Measurements from ENCODE around the gene TARBP1.

The TARBP1 gene

DNA sequence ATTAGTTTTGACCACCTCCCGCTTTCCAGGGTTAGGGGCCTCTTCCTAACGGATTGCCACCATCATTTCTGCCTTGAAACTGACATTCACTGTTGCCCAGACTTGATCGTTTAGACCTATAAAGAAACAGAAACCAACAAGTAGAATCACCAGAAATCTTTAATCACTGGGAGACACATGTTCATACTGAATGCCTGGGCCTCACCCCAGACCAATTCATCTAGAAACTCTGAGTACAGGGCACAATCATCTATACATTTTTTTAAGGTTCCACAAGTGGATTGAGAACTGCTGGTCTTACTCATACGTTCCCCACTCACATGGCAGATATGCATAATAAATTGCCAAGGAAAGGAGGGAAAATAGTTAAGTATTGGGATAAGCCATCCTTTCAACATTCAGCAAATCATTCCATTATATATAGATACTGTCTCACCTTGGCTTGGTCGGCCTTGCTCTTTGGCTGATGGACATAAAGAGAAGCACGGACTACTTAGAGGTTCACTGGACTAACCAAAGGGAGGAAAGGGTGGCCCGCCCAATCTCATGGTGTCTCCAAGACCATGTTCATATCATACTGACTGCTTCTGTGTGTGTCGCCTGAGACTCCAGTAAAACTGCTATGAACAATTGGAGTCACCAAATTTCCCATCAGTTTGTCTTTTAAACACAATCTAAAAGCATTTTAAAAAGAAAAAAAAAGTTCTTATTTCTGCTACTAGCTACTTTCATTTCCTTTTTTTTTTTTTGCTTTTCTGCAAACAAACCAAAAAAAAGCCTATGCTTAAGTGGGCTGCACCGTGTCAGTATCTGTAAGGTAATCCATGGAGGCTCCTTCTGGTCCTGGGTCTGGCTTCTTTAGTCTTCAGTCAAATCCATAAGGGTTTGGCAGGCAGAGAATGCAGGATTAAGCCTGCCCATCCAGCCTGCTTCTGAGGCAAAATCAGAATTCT lies 9.4 kb upstream of the TARBP1 start:
- Histone ChIP-seq H3K4me3 (ENCODE audit: low read length) (no peak overlapping the region), H3K4me1 (ENCODE audit: control insufficient read depth, insufficient read depth, low read length) (peaks cover 15% of the 10 kb centered on the region), H3K9ac (ENCODE audit: low read length) (no peak overlapping the region), H3K9me3 (ENCODE audit: control insufficient read depth, low read length) (no peaks in the 10 kb centered on the region), H3K36me3 (ENCODE audit: control insufficient read depth, insufficient read depth, low read length) (no peaks in the 10 kb centered on the region), H3K27me3 (ENCODE audit: control insufficient read depth, insufficient read depth, low read length) (no peaks in the 10 kb centered on the region)

DNA sequence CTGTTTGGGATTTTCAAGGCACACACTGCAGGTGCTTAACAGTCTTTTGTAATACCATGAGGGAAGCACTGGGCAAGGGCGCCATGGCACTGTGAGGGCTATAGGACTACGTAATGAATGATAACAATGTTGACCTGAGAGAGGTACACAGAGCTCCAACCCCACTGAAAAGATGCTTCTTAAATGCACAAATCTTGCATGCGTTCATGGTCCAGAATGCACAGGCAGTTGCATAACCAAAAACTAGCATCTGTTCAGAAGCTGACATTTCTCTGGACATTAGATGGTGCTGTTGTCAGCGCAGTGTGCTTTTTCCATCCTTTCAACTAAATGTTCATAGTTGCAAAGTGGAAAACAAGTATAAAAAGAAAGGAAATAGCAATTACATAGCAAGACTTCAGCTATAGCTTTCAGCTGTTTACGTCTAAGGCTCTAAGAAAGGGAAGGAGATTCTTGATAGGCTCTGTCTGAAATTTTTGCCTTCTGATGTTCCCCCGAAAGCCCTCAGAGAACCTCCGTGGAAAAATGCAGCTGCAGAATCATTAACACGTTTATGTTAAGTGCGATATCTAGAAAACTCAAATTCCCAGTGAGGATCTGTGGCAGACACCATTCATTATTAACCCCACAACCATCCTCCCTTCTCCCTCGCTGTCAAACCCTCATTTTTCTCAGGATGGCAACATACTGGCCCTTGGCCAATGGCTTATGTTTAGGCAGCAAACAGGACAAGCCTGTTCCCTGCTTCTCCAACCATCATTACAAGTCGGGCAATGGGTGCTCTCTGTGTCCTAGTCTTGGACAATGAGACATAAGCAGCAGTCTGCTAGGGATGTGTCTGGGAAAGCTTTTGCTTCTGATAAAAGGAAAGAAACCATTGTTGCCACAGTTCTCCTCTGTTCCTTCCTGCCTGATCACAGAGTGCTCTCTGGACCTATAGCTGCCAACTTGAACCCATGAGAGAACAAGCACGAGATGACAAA lies 8.2 kb upstream of the TARBP1 start:
- H3K4me3 ChIP-seq (ENCODE audit: low read length), result no peak overlapping the region
- peaks cover 15% of the 10 kb centered on the region for H3K4me1 ChIP-seq (ENCODE audit: control insufficient read depth, insufficient read depth, low read length)
- no peaks in the 10 kb centered on the region for H3K9me3 ChIP-seq (ENCODE audit: control insufficient read depth, low read length)
- no peaks in the 10 kb centered on the region for H3K36me3 ChIP-seq (ENCODE audit: control insufficient read depth, insufficient read depth, low read length)
- no peak overlapping the region for H3K9ac ChIP-seq (ENCODE audit: low read length)
- H3K27me3 ChIP-seq (ENCODE audit: control insufficient read depth, insufficient read depth, low read length), result no peaks in the 10 kb centered on the region

DNA sequence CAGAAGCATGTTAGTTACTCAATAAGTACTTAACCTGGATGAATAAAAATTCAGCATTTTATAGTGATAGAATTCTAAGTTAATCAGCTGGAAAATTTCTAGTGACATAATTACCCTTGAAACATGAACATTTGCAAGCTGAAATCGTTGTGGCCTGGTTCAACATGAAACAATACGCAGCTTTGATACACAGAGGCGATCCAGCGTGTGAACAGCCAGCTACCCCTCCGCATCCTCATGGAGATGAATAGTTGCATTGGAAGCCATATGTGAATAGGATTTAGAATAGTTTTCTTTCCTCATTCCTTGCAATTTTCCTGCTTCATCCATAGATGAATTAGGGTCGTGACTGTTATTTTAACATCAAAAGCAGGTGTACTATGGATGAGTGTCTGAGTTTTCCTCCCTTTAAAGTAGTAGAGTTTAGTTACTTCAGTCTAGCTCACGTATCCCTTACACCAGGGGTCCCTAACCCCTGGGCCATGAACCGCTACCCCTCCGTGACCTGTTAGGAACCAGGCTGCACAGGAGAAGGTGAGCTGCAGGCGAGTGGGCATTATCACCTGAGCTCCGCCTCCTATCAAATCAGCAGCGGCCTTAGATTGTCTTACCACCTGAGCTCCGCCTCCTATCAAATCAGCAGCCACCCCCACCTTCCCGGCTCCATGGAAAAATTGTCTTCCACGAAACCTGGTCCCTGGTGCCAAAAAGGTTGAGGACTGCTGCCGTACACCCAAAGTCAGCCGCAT lies 6.2 kb upstream of the TARBP1 start:
- no peaks in the 10 kb centered on the region for H3K9me3 ChIP-seq (ENCODE audit: control insufficient read depth, low read length)
- no peaks in the 10 kb centered on the region for H3K27me3 ChIP-seq (ENCODE audit: control insufficient read depth, insufficient read depth, low read length)
- H3K36me3 ChIP-seq (ENCODE audit: control insufficient read depth, insufficient read depth, low read length), result no peaks in the 10 kb centered on the region
- no peak overlapping the region for H3K4me3 ChIP-seq (ENCODE audit: low read length)
- peaks cover 6% of the 10 kb centered on the region for H3K4me1 ChIP-seq (ENCODE audit: control insufficient read depth, insufficient read depth, low read length)
- no peak overlapping the region for H3K9ac ChIP-seq (ENCODE audit: low read length)

DNA sequence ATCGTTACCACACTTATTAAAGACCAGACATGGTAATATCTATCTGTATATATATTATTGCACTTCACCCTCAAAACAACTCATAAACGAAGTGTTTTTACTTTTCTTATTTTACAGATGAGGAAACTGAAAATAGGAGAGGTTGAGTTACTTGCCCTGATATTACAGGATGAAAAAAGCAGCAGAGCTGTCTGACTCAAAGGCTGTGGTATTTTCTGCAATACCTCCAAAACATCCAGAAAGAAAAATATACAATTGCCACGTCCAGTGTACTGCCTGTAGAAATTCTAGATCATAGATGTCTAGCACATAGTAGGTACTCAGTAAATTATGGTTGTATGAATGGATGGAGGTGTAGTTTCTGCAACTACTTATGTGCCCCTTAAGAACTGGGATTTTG lies 5.2 kb upstream of the TARBP1 start:
- Histone ChIP-seq H3K4me3 (ENCODE audit: low read length) (no peak overlapping the region), H3K9me3 (ENCODE audit: control insufficient read depth, low read length) (no peaks in the 10 kb centered on the region)

DNA sequence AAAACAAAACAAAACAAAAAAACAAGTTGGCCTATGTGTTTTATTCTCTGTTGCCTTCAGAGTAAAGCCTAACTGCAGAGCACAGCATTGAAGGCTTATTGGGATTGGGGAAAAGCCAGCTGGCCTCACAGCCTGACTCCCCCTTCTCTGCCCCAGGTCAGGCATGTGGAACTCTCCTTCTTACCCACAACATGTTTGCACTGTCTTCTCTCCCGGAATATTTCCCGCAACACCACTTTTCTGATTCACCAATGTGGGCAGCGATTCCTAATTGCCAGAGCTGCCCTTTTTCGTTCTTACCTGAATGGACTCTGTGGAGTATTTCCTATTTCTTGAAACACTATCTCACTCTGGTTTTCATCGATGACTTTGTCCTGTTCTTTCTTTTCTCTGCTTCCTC lies 2.8 kb upstream of the TARBP1 start:
- H3K9me3 ChIP-seq (ENCODE audit: control insufficient read depth, low read length), result no peaks in the 10 kb centered on the region
- no peak overlapping the region for H3K4me3 ChIP-seq (ENCODE audit: low read length)
- no peaks in the 10 kb centered on the region for H3K27me3 ChIP-seq (ENCODE audit: control insufficient read depth, insufficient read depth, low read length)
- peaks cover 14% of the 10 kb centered on the region for H3K4me1 ChIP-seq (ENCODE audit: control insufficient read depth, insufficient read depth, low read length)
- no peaks in the 10 kb centered on the region for H3K36me3 ChIP-seq (ENCODE audit: control insufficient read depth, insufficient read depth, low read length)
- H3K9ac ChIP-seq (ENCODE audit: low read length), result no peak overlapping the region

More for the DNA sequence above, 5.2 kb upstream of the TARBP1 start:
- H3K4me1 ChIP-seq (ENCODE audit: control insufficient read depth, insufficient read depth, low read length), result peaks cover 9% of the 10 kb centered on the region
- H3K9ac ChIP-seq (ENCODE audit: low read length), result no peak overlapping the region
- H3K27me3 ChIP-seq (ENCODE audit: control insufficient read depth, insufficient read depth, low read length), result no peaks in the 10 kb centered on the region
- no peaks in the 10 kb centered on the region for H3K36me3 ChIP-seq (ENCODE audit: control insufficient read depth, insufficient read depth, low read length)

DNA sequence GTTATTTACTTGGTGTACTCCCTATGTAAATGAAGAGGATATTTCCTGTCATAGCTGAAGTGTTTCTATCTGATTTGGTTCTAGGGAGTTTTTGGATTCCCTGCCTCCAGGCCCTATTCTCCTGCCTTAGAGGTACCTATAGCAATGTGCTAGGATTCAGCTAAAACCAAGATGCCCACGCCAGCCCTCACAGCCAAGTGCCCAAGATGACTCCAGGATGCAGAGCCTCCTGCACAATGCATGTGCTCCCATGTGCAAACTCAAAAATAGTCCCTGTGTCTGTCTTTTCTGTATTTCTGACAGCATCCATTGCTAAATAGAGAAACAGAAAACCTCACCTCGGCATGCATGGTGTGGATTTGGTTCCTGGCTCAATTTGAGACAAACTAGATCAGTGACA lies 887 bp upstream of the TARBP1 start:
- H3K9me3 ChIP-seq (ENCODE audit: control insufficient read depth, low read length), result no peaks in the 10 kb centered on the region
- H3K4me1 ChIP-seq (ENCODE audit: control insufficient read depth, insufficient read depth, low read length), result peaks cover 14% of the 10 kb centered on the region
- no peaks in the 10 kb centered on the region for H3K36me3 ChIP-seq (ENCODE audit: control insufficient read depth, insufficient read depth, low read length)
- H3K9ac ChIP-seq (ENCODE audit: low read length), result no peak overlapping the region
- no peak overlapping the region for H3K4me3 ChIP-seq (ENCODE audit: low read length)
- no peaks in the 10 kb centered on the region for H3K27me3 ChIP-seq (ENCODE audit: control insufficient read depth, insufficient read depth, low read length)

DNA sequence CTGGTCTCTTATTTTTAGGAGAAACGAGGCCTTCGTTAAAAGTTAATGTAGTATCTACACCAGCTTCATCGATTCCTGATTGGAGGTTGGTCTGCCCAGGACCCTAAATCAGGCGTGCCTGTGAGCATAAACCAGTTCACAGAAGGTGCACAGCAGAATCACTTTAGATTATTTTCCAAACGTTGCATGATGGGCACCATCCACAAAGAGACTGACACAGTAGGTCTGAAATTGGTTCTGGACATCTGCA lies 256 bp upstream of the TARBP1 start:
- no peaks in the 10 kb centered on the region for H3K36me3 ChIP-seq (ENCODE audit: control insufficient read depth, insufficient read depth, low read length)
- H3K27me3 ChIP-seq (ENCODE audit: control insufficient read depth, insufficient read depth, low read length), result no peaks in the 10 kb centered on the region
- peaks cover 14% of the 10 kb centered on the region for H3K4me1 ChIP-seq (ENCODE audit: control insufficient read depth, insufficient read depth, low read length)
- H3K4me3 ChIP-seq (ENCODE audit: low read length), result peak overlapping the region; percentile 31
- peak overlapping the region; percentile 56 for H3K9ac ChIP-seq (ENCODE audit: low read length)
- H3K9me3 ChIP-seq (ENCODE audit: control insufficient read depth, low read length), result no peaks in the 10 kb centered on the region

DNA sequence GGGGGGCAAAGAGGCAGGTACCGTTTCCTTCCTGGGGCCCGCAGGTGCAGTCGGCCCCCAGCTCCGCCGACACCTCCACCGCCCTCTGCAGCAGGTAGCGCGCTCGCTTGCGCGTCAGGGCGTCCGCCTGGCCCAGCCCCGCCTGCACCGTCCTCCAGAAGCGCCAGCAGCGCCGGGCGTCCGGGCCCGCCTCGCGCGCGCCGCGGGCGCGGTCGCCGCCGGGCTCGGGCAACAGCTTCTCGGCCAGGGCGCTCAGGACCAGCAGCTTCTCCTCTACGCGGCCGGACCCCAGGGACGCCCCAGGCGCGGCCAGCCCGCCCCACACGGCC lies 863 bp downstream of the TARBP1 start:
- Histone ChIP-seq H3K4me1 (ENCODE audit: control insufficient read depth, insufficient read depth, low read length) (peaks cover 14% of the 10 kb centered on the region), H3K27me3 (ENCODE audit: control insufficient read depth, insufficient read depth, low read length) (no peaks in the 10 kb centered on the region), H3K4me3 (ENCODE audit: low read length) (peak overlapping the region; percentile 52), H3K9me3 (ENCODE audit: control insufficient read depth, low read length) (no peaks in the 10 kb centered on the region), H3K9ac (ENCODE audit: low read length) (peak overlapping the region; percentile 81), H3K36me3 (ENCODE audit: control insufficient read depth, insufficient read depth, low read length) (no peaks in the 10 kb centered on the region)

DNA sequence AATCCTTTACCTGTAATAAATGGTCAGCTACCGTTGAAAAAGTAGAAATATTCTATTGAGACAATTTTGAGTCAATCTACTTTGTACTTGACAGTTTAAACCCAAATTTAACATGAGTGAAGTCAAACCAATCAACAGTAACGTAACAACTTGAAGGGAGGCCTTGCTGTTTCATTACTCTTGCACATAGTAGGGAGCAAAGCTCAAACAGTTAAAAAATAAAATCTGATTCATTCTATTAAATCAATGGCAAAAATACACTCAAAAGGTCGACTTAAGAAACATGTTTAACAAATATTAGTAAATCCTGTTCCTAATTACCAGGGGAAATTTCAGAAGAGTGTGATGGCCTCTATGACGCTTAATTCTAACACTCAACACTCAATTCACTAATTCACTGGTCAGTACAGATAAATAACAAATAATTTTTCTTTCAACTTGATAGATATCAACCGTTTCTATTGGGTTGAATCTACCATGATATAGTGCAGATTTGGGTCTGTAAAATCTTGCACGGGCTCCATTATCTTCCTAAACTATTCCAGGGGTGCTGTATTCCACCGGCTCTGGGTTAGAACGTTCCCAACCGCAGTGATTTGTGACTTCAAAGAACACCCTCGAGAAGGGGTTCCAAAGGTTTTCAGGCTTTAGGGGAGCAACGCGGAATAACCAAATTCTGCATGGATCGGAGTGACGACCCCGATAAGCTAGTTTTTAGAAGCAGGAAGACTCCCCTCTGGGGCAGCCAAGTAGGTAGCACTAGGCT lies 1.4 kb downstream of the TARBP1 start:
- peak overlapping the region; percentile 81 for H3K9ac ChIP-seq (ENCODE audit: low read length)
- no peaks in the 10 kb centered on the region for H3K9me3 ChIP-seq (ENCODE audit: control insufficient read depth, low read length)
- no peaks in the 10 kb centered on the region for H3K36me3 ChIP-seq (ENCODE audit: control insufficient read depth, insufficient read depth, low read length)

DNA sequence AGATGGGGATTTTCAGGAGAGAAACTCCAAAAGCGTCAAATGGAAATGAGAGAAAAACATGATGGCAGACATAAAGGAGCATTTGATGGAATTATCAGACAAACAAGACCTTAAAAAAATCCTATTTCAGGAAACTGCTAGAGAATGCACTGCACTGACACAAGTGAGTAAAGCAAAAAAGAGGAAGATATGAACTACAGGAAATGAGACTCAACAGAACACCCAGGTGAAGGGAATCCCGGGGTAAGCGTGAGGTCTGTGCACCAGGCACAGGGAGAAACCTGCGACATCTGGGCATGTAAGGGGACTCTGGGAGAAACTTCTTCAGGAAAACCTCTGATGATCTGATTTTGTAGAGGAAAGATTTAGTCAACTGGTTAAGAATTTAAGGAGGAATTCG lies 2.8 kb downstream of the TARBP1 start:
- Histone ChIP-seq H3K9me3 (ENCODE audit: control insufficient read depth, low read length) (no peaks in the 10 kb centered on the region), H3K4me3 (ENCODE audit: low read length) (no peak overlapping the region), H3K36me3 (ENCODE audit: control insufficient read depth, insufficient read depth, low read length) (no peaks in the 10 kb centered on the region), H3K4me1 (ENCODE audit: control insufficient read depth, insufficient read depth, low read length) (peaks cover 14% of the 10 kb centered on the region), H3K9ac (ENCODE audit: low read length) (no peak overlapping the region), H3K27me3 (ENCODE audit: control insufficient read depth, insufficient read depth, low read length) (no peaks in the 10 kb centered on the region)

More for the DNA sequence above, 1.4 kb downstream of the TARBP1 start:
- no peaks in the 10 kb centered on the region for H3K27me3 ChIP-seq (ENCODE audit: control insufficient read depth, insufficient read depth, low read length)
- peak overlapping the region; percentile 52 for H3K4me3 ChIP-seq (ENCODE audit: low read length)
- peaks cover 14% of the 10 kb centered on the region for H3K4me1 ChIP-seq (ENCODE audit: control insufficient read depth, insufficient read depth, low read length)

DNA sequence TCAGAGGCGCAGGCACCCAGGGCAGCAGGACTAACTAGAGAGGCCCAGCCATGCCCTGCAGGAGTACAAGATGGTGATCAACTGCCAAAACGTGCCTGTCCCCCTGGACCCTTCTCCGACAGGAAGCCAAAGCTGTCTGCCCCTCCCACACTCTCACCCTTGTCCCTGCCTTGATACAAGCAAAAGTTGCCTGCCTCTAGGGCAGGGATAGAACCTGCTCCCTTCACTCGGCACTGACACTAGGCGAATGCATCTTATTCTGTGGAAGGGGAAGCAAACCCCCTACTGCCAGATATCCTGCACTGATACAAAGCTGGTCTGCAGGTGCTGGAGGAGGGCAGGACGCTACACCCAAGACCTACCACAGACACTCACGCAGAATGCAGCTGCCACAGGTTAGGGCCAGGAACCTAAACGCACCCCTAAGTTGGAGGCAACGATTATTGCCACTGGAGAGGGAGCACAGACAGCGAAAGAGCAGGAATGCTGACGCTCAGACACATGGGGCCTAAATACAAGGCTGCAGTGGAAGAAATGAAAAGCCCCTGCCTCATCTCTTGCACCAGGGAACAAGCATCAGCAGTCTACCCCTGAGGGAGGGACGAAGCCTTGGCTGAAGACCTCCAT lies 3.7 kb downstream of the TARBP1 start:
- no peaks in the 10 kb centered on the region for H3K27me3 ChIP-seq (ENCODE audit: control insufficient read depth, insufficient read depth, low read length)
- peaks cover 14% of the 10 kb centered on the region for H3K4me1 ChIP-seq (ENCODE audit: control insufficient read depth, insufficient read depth, low read length)
- no peaks in the 10 kb centered on the region for H3K9me3 ChIP-seq (ENCODE audit: control insufficient read depth, low read length)
- no peak overlapping the region for H3K4me3 ChIP-seq (ENCODE audit: low read length)
- H3K36me3 ChIP-seq (ENCODE audit: control insufficient read depth, insufficient read depth, low read length), result no peaks in the 10 kb centered on the region
- no peak overlapping the region for H3K9ac ChIP-seq (ENCODE audit: low read length)
